HG02852 (cell line): Measurements from ENCODE around the gene PPP1R10.

Experiments
- ATAC-seq: cut with Tn5 transposase; IDR thresholded peaks from one replicate; pipeline ENCODE4 v1.9.1; 2021; ENCODE audit warnings: mild to moderate bottlenecking, moderate library complexity; ENCODE audit not compliant: unreplicated experiment

The PPP1R10 gene

GRCh38 chr6:30625511-30625910, 8.5 kb upstream of the PPP1R10 start:
- ATAC-seq = no peak

- no peak for ATAC-seq
These were observed 2.5 kb upstream of the PPP1R10 start for GRCh38 chr6:30619561-30619960.

- ATAC-seq = no peak
These were observed 1.3 kb upstream of the PPP1R10 start for GRCh38 chr6:30618270-30618797.

- ATAC-seq = peak; percentile 73
These were observed 674 bp upstream of the PPP1R10 start, which contains the start of gene MRPS18B for GRCh38 chr6:30617565-30618269. TSS of gene MRPS18B (plus strand) at chr6:30617840. CDS start at chr6:30617866, 26 bp downstream.

- ATAC-seq = no peak
These were observed 859 bp downstream of the PPP1R10 start for GRCh38 chr6:30615958-30616810.

- ATAC-seq = no peak
These were observed 1.7 kb downstream of the PPP1R10 start for GRCh38 chr6:30615219-30615957.

GRCh38 chr6:30614843-30615218, 2.2 kb downstream of the PPP1R10 start:
- ATAC-seq = peak; percentile 47

GRCh38 chr6:30614044-30614842, 2.8 kb downstream of the PPP1R10 start:
- ATAC-seq = no peak

GRCh38 chr6:30613251-30614043, 3.6 kb downstream of the PPP1R10 start:
- no peak for ATAC-seq

GRCh38 chr6:30612687-30613248, 4.3 kb downstream of the PPP1R10 start:
- no peak for ATAC-seq

GRCh38 chr6:30612213-30612612, 4.8 kb downstream of the PPP1R10 start:
- ATAC-seq = no peak

- ATAC-seq = no peak
These were observed 5.2 kb downstream of the PPP1R10 start for GRCh38 chr6:30611856-30612194.

- ATAC-seq = no peak
These were observed 5.7 kb downstream of the PPP1R10 start for GRCh38 chr6:30611150-30611855.

GRCh38 chr6:30610065-30610464, 7.0 kb downstream of the PPP1R10 start:
- ATAC-seq = no peak

GRCh38 chr6:30603961-30604360, 13.1 kb downstream of the PPP1R10 start:
- no peak for ATAC-seq

GRCh38 chr6:30601815-30602641, 15.0 kb downstream of the PPP1R10 start:
- ATAC-seq = no peak

GRCh38 chr6:30601436-30601814, 15.6 kb downstream of the PPP1R10 start:
- no peak for ATAC-seq

- ATAC-seq = no peak
These were observed 16.5 kb downstream of the PPP1R10 start for GRCh38 chr6:30600451-30600961.
